GM21423 (cell line): Measurements from ENCODE around the gene CHP2.
"Not testable (repeated sequence)": the region's sequence is repeated elsewhere in the genome, so short reads cannot be mapped to it uniquely, and the experiment has no call there.

Experiments
- ATAC-seq: cut with Tn5 transposase; IDR thresholded peaks from one replicate; pipeline ENCODE4 v1.9.1; 2021; ENCODE audit warnings: mild to moderate bottlenecking, moderate library complexity; ENCODE audit not compliant: unreplicated experiment

Gene CHP2

GRCh38 chr16:23754594-23755483 is at the start of gene CHP2:
TSS of gene CHP2 (plus strand) at chr16:23755026. CDS start at chr16:23755050, 24 bp downstream.
- no peak for ATAC-seq

- no peak for ATAC-seq
These were observed 49.3 kb upstream of the CHP2 start for GRCh38 chr16:23705517-23705902.

DNA sequence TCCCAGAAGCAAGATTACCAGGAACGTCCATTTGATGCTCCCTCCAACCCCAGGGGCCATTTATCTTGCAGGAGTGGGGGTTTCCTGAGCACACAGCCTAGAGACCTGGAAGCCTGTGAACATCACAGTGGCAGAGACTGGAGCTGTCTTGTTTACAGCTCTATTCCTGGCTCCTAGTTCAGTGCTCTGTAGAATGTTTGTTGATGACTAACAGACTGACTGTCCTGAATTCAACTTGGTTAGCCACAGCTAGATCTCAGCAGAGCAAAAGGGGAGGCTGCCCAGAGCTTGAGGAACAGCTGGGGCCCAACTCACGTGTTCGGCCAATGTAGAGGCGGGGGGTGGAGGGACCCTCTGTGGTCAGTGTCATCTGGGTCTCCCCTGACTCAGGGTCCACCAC is 48.4 kb upstream of the CHP2 start:
- ATAC-seq: no peak

- ATAC-seq: no peak
These were observed 45.3 kb upstream of the CHP2 start for GRCh38 chr16:23709536-23709935.

GRCh38 chr16:23710008-23710407 is 44.8 kb upstream of the CHP2 start:
- ATAC-seq: no peak

- no peak for ATAC-seq
These were observed 44.3 kb upstream of the CHP2 start for GRCh38 chr16:23710504-23710903.

GRCh38 chr16:23711785-23712184 is 43.0 kb upstream of the CHP2 start:
- no peak for ATAC-seq

DNA sequence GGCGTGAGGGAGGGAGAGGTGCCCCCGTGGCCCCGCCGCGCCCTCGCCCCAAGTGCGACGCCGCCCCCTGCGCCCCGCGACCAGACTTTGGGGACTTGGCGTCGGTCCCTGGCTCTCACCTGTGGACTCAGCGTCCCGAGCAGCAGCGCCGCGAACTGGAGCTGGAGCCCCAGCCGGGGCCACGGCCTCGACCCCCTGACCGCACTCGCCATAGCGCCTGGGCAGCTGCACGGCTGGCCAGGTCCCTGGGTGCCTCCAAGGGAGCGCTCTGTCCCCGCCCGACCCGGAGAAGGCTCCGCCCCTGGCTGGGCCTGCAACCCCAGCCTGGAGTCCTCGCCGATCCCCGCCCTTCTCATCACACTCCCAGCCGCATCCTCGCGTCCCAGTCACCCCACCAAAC is 41.9 kb upstream of the CHP2 start, which contains the start of gene ERN2:
Gene ERN2 (minus strand): TSS at position 247 of the 400 bp plus-strand sequence. CDS start 35 bp downstream, at position 212.
- ATAC-seq: no peak

GRCh38 chr16:23716484-23716883 is 38.3 kb upstream of the CHP2 start:
- no peak for ATAC-seq

DNA sequence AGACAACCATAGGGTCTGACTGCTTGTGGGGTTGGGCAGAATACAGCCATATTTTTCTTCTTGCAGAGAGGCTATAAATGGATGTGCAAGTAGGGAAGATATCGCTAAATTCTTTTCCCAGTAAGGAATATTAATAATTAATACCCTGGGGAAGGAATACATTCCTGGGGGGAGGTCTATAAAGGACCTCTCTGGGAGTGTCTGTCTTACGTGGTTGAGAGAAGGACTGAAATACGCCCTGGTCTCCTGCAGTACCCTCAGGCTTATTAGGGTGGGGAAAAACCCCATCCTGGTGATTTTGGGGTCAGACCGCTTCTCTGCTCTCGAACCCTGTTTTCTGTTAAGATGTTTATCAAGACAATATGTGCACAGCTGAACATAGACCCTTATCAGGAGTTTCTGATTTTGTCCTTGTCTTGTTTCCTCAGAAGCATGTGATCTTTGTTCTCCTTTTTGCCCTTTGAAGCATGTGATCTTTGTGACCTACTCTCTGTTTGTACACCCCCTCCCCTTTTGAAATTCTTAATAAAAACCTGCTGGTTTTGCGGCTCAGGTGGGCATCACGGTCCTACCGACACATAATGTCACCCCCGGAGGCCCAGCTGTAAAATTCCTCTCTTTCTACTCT is 32.1 kb upstream of the CHP2 start:
- ATAC-seq: not testable (repeated sequence)

- ATAC-seq: no peak
These were observed 30.6 kb upstream of the CHP2 start for GRCh38 chr16:23724096-23724784.

- no peak for ATAC-seq
These were observed 30.1 kb upstream of the CHP2 start for GRCh38 chr16:23724785-23725131.

DNA sequence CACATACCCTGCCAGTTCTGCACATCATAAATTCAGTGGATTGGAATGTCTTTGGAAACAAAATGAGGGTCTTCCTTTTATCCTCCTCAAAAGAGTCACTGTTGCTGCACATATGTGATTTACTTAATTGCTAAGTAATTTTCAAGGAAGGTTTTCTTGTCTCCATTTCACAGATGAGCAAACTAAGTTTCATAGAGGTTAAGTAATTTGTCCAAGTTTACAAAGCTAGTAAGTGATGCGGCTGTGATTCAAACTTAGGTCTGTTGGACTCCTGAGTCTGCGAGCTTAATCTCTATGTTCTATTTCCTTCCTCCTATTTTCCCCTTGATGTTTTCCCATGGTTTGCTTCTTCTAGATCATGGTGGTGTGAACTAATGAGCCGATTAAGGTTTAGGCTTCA is 28.1 kb upstream of the CHP2 start:
- ATAC-seq: no peak

DNA sequence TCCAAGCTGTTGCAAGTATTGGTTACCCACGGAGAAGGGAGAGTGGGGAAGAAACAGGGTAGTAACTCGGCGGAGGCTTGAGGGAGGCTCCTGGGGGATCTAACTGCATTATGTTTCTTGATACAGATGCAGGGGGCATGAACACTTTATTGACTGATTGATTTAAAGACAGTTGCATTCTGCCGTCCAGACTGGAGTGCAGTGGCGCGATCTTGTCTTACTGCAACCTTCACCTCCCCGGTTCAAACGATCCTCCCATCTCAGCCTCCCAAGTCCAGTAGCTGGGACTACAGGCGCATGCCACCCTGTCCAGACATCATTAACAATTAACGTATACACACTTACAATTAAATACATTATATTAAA is 26.7 kb upstream of the CHP2 start:
- no peak for ATAC-seq

- no peak for ATAC-seq
These were observed 25.1 kb upstream of the CHP2 start for GRCh38 chr16:23729503-23730424.

DNA sequence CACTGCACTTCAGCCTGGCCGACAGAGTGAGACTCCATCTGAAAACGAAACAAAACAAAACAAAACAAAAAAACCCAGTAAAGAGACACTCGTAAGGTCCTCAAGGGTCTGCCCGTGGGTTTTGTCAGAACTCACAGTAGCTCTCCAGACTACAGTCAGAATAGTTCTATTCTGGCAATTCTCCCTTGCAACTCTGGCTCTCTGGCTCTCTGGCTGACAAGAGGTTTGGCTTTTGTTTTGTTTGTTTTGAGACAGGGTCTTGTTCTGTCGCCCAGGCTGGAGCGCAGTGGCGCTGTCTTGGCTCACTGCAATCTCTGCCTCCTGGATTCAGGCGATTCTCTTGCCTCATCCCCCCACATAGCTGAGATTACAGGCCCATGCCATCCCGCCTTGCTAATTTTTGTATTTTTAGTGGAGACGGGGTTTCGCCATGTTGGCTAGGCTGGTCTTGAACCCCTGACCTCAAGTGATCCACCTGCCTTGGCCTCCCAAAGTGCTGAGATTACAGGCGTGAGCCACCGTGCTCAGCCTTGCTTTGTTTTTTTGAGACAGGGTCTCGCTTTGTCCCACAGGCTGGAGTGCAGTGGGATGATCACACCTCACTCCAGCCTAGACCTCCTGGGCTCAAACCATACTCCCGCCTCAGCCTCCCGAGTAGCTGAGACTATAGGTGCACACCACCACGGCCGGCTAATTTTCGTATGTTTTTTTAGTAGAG is 20.5 kb upstream of the CHP2 start:
- ATAC-seq: no peak

GRCh38 chr16:23737423-23738028 is 17.3 kb upstream of the CHP2 start:
- not testable (repeated sequence) for ATAC-seq

- ATAC-seq: no peak
These were observed 15.3 kb upstream of the CHP2 start for GRCh38 chr16:23739516-23739915.

- no peak for ATAC-seq
These were observed 13.0 kb upstream of the CHP2 start for GRCh38 chr16:23741675-23742303.
